Measurements from ENCODE around the gene SH3RF2.
A peak's percentile ranks its signal among the peaks of the same experiment; 100 is the strongest.

The SH3RF2 gene

DNA sequence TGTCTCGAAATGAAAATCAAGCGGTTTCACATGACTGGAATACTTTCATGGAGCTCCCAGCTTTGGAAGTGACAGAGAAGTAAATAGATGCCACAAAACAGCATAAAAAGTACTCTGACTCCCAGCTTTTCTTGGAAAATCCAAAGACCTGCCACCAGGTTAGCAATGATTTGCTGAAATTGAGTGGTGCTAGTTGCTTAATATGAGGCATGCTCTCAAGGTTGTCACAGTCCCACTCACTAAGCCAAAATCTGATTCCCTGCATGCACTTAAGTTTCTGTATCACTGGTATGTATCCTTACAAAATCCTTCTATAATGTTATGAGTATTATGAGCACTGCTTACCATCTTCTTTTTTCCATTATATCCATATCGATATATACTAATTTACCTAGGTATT is 13.0 kb upstream of the SH3RF2 start:
- no peak for DNase-seq

DNA sequence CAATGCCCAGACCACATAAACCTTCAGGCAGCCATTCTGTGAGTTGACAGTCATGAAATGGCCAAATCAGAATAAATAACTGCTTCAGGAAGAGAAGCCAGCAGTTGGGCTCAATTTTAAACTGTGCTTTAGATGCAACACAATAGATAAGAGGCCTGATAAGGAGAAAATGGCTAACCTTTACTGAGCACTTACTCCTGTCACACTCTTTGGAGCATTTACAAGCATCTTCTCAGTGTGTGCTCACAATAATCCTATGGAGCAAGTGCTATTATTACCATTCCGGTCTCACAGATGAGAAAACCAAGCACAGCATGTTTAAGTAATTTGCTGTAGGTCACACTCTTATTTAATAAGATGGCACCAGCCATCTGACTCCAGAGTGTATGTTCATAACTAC is 11.5 kb upstream of the SH3RF2 start:
- no peak for DNase-seq

- DNase-seq = no peak
Measured at GRCh38 chr5:145925353-145925752, 11.0 kb upstream of the SH3RF2 start.

DNA sequence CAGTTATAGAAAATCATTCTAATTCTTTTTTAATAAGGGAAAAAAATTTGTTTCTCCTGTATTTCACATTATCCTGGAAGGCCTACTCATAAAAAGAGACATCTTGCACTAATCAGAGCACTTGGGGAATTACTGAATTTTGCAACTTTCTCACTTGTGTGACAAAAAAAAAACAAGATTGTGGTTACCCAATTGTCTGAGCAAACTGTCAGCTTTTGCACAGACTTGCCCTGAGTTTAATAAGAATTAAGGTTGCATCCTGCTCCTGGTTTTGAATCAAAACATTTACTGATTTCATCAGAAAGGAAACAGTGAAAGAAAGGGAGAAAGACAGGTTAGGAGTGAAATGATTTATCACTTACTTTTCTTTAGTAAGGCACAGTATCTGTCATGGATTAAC is 10.6 kb upstream of the SH3RF2 start:
- DNase-seq = no peak

- DNase-seq = no peak
Measured at GRCh38 chr5:145931718-145932117, 4.7 kb upstream of the SH3RF2 start.

GRCh38 chr5:145934276-145934675 is 2.1 kb upstream of the SH3RF2 start:
- DNase-seq = no peak

DNA sequence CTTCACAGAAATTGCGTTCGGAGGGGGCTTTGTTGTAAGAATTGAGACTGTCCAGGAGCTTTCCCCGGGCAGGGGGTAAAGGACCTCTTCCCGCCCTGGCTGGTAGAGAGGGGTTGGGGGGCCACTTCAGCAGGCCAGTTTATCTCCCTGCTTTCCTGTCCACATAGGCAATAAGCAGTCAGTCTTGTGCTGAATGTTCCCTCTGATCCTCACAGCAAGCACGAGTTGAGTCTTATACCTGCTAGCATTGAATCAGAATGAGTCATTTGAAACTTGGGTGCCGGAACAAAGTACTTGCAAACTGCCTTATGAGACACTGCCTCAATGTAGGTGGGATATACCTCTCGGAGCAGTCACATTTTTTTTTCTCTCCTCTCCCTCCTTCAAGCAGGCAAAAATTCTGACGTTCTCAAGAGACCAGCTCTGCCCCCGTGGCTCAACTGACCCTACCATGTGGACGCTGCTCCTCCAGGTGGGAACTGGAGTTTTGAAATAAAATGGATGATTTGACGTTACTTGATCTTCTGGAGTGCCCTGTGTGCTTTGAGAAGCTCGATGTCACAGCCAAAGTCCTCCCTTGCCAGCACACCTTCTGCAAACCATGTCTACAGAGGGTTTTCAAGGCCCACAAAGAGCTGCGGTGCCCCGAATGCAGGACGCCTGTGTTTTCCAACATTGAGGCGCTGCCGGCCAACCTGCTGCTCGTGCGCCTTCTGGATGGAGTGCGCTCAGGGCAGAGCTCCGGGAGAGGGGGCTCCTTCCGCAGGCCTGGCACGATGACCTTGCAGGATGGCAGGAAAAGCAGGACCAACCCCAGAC is 1.3 kb downstream of the SH3RF2 start:
- no peak for DNase-seq

DNA sequence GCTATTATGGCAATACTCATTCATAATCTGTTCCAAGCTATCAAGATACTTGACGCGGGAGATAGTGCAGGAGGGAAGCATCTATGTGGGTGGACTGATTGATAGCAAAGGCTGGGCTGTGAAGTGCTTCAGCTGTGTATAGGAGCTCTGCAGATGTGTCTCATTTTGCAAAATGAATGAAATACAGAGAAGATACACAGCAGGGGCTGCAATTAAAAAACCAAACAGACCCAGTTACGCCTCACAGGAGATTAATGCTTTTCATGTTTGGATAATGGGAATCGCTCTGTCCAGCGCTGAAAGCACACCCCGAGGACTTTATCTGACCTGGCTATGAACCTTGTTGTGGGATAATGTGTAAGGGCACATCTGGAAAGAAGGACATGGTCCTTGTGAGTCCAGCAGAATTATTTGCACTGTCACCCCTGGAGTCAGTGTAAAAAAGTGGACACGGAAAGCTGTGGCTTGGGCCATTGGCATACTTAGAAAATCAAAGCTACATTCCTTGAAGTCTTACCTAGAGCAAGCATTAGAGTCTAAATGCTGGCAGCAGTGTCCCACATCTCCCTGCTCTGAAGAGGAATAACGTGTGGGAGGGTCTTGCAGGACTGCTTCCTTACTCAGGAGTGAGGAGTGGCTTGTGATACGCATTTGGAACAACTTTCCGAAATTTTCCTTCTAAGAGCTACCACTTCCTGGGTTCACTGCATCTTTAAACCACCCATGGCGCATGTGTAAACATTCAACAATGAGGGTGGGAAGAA is 2.6 kb downstream of the SH3RF2 start:
- no peak for DNase-seq

DNA sequence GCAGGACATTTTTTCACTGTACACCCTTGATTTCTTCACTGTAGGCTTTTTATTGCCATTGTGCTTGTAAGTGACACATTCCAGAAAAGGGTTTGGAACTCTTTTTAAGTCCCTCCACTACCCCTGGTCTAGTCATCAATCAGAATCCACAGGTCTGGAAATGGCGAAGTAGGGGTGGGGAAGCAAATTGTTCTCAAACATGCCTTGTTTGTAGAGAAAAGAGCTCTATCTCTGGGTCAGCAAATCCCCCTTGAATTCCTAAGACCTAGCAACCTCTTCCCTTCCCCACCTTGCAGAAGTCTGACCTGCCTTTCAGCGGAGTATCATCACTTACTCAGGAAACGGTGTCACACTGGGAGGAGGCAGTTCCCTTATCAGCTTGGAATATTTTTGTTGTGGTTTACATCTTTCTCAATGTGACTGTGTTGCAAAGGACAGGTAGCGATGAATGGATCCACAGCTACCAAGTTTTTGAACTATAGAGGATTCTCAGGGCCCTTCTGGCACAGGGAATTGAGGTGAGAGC is 3.2 kb downstream of the SH3RF2 start:
- DNase-seq = no peak

GRCh38 chr5:145941096-145941447 is 4.7 kb downstream of the SH3RF2 start:
- DNase-seq = no peak

DNA sequence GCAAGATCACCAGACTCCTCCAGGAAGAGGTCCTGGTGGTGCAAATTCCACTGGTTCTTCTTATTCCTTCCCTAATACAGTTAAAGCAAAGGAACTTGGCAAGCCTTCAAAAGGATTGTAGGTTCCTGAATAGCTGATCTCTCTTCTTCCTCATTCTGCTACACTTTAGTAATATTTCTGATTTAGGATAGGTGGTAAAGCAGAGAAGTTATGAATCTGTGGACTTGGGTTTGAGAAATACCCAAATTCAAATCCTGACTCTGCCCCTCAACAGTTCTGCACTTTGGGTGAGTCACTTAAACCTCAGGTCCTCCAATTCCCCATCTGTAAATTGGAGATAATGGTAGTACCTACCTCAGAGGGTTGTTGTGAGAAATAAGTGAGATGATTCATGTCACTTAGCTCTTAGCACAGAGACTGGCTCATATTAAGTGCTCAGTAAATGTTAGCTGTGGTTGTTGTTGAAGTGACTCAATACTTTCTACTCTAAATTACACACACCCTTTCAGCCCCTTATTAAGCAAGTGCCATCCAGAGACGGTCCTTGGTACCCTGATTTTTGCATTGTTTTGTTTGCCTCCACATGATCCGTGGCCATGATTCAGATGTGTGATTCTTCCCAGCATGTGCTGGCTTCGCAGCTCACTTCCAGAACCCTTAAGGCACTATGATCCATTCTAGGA is 5.2 kb downstream of the SH3RF2 start:
- DNase-seq = no peak

DNA sequence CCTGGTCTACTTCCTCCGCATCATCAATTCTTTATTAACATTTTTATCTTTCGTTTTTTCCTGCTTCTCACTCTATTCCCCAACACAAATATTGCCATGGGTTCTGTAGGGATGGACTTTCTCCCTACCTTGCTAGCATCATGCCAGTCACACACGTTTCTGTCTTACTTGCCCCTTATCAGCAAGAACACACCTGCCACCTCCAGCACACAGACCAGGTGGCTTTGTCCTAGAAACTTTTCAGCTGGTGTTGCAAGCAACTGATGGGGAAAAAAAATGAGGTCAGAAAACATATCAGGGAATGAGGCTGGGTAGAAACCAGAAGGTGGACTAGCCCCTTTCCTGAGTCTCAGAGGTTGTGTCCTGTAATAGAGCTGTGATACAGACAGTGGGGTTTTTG is 5.8 kb downstream of the SH3RF2 start:
- no peak for DNase-seq

DNA sequence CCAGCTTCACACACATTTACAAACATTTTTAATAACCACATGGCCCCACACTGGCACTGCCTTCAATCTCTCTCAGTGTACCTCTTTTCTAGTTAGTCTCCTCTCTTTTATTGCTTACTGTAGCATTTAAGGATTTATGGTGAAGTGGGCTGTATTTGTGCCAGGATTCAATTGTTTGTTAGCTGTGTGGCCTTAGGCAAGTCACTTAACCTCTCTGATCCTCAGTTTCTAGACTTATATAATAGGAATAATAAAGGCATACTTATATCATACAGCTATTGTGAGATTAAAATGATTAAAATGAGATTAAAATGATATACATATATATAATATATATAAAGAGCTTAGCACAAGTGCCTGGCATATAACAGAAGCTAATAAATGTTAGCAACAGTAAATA is 6.4 kb downstream of the SH3RF2 start:
- no peak for DNase-seq

DNA sequence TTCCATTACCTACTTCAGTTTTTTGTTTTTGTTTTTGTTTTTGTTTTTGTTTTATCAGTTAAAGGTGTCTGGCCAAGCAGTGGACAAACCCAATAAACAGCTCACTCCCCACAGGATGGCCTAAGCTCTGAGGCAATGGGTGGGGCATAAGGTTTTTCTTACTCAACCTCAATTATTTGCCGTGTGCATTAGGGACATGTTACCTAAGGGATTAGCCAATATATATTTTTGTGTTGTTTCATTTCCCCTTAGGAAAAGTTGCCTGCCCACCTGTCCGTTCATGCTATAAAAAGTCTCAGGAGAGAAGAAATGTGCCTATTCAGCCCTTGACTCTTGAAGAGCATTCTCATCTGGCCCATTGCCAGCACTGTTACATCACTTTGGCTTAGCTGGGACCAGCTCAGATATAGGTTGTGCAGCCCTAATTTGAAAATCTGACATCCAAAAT is 7.3 kb downstream of the SH3RF2 start:
- DNase-seq = no peak

DNA sequence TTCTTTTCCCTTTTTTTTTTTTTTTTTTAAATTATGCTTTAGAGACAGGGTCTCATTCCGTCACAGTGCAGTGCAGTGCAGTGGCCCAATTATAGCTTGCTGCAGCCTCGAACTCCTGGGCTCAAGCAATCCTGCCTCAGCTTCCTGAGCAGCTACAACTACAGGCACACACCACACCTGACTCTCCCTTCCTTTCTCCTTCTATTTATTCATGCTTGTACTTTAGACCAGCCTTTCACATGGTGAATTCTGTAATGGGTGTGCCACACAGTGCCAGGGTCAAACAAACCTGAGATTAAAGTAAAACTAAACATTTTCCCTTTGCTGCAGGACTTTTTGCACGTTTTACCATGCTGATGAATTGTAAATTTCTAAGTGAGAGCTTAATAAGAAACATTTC is 8.0 kb downstream of the SH3RF2 start:
- DNase-seq = no peak

- no peak for DNase-seq
Measured at GRCh38 chr5:145945620-145946111, 9.3 kb downstream of the SH3RF2 start.

GRCh38 chr5:145946112-145946861 is 9.9 kb downstream of the SH3RF2 start:
- peak in 1 of 2 donors; percentile 22 for DNase-seq

DNA sequence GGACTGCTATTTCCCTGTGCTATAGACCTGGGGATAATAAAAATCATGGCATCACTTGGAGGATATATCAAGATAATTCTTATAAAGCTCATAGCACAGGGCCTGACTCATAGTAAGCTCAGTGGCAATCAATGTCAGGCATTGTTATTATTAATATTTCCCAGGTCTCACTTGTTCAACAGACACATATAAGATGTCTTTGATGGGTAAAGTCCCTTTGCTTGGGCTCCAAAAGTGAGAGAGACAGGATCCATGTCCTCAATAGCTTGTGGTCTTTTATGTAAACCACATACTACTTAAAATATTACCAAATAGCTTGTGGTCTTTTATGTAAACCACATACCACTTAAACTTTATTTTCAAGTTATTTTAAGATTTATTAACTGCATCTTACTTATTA is 11.2 kb downstream of the SH3RF2 start:
- no peak for DNase-seq

DNA sequence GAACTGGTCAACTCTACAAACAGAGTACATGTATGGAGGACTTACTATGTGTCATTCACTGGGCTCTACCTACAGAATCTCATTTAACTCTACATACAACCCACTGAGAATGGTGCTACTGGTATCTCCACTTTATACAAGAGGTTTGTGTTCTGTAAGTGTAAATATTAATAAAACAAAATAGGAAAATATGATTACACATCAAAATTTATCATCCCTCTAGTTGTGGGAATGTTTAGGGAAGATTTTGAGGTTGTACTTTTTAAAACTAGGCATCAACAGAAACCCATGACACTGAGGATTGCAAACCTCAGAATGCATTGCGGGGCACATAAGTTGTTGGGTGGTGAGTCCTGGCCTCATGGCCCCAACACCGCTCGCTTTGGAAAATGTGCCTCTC is 11.7 kb downstream of the SH3RF2 start:
- no peak for DNase-seq

DNA sequence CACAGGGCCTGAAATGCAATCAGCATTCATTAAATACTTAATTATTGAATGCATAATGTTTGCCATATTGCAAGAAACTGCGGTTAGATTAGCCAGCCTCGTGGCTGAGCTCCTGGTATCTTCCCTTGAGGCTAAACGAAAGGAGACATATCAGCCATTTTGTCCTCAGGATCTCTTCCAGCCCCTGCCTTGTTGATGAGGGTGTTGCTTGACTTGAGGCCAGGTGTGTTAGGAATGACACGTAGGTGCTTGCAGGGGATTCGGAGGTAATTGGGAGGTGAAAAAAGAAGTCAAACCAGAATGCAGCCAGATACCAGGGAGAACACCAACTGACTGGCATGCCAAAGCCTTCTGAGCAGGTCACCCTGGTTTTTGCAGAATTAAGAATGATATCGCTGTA is 12.5 kb downstream of the SH3RF2 start:
- no peak for DNase-seq

DNA sequence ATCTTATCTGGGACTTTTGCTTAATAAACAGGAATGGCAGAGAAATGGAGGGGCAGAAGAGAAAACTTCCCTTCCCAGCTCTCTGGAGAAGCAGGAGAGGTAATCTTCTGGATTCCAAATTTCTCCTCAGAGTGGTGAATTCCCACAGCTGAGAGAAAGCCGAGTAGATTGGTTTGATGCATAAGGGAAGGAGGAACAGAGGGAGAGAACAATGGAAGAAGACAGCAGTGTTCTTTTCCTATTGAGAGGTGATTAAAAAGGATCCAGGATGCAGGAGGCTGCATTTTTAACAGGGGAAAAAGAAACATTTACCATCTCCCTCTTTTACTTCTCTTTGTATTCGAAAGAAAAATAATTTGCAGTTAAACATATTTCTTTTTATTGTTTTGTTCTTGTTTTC is 13.1 kb downstream of the SH3RF2 start:
- no peak for DNase-seq

GRCh38 chr5:145951071-145951470 is 14.7 kb downstream of the SH3RF2 start:
- no peak for DNase-seq

GRCh38 chr5:145953202-145953601 is 16.8 kb downstream of the SH3RF2 start:
- no peak for DNase-seq
